Measurements from ENCODE around the gene KRT74.

Gene KRT74

DNA sequence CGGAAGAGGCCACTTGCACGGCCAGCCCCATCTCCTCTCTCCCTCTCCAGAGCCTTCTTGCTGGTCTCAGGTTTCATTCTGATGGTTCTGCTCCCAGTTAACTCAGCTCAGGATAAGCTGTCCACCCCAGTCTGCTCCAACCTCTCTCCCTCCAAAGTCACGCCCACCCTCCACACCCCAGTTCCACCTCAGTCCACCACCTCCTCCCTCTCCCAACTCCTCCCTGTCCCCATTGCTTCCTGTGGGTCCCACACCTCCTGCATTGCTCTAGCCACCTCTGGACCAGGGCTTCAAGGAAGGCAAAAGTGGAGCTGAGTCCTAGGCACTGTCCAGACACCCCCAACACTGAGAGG, 33.8 kb downstream of the KRT74 start:
- DNase-seq (ENCODE audit: low read depth in 2 of 2, low spot score in 1 of 2): no peak

DNA sequence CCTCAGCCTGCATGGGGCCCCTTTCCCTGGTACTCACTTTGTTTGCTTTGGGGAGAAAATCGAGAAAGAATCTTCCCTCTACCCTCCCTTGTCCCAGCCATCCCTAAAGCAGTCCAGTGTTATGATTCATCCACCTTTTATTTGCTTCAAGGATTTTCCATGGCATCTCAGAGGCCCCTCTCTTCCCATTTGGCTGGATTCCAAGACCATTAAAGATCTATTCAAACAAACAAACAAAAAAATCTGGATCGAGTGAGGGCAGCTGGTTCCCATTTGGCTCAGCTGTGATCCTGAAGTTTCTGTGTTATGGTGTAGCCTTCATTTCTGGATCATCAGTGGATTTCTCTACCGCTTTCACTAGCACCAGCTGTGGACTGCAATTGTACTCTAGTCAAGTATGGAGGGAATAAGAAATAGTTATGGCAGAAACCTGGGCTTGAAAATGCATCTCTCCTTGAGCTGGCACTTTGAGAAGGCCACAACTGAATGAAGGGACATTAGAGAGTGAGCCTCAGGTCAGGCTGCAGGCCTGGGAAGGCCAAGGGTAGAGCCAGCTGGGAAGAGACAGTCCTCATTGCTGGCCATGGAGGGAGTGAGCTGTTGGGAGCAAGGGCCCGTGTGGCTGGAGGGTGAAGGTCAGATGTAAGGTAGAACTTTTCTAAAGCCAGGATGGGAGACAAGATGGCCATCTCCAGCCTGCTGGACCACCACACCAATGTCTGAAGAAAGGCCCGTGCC, 34.4 kb downstream of the KRT74 start:
- no peak for DNase-seq (ENCODE audit: low read depth in 2 of 2, low spot score in 1 of 2)

DNA sequence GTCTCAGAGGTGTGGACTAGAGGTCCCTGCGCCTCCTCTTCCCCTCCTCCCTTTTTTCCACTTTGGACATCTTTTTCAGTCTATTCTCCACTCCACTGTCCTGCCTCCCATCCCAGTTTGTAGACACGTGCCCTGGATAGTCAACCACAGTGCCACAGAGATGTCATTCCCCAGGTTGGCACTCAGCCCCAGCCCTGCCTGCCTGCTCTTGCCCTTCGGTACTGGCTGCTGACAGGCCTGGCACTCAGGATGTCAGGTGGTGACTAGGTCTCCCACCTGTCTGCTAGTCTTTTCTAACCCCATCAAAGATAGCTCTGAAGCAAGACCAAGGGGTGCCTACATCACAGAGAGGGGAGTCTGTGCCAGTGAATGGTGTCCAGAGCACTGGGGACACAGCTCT, 36.5 kb downstream of the KRT74 start:
- DNase-seq (ENCODE audit: low read depth in 2 of 2, low spot score in 1 of 2): no peak

DNA sequence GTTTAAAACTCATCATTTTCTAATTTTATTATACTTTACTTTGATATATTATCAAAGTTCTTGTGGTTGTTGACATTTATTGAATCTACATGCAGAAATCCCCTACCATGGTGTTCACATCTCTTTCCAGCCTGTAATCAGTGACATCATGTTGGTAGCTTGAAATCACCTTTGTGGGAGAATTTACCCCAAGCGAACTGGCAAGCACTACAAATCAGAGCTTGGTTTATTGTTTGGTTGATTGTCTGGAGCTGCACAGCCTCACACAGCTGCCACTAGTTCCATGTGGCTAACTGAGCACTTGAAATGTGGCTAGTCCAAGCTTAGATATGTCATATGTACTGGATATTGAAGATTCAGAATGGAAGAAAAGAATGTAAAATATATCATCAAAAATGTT, 38.1 kb downstream of the KRT74 start:
- no peak for DNase-seq (ENCODE audit: low read depth in 2 of 2, low spot score in 1 of 2)

DNA sequence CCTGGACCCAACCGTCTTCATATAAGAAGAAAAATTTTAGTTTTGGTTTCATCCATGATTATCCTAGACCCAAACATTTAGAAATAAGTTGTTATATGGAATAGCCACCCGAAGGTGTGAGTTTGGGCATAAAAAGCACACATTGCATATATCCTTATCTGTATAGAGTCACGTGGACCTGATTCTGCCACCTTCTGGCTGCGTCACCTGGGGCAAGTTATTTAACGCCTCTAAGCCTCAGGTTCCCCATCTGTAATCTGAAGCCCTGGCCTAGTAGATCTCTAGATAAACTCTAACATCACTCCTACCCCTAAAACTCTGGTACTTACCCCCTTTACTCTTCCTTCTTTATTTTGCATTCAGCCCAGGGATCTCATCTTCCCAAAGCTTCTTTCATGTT, 39.2 kb downstream of the KRT74 start:
- DNase-seq (ENCODE audit: low read depth in 2 of 2, low spot score in 1 of 2): no peak

DNA sequence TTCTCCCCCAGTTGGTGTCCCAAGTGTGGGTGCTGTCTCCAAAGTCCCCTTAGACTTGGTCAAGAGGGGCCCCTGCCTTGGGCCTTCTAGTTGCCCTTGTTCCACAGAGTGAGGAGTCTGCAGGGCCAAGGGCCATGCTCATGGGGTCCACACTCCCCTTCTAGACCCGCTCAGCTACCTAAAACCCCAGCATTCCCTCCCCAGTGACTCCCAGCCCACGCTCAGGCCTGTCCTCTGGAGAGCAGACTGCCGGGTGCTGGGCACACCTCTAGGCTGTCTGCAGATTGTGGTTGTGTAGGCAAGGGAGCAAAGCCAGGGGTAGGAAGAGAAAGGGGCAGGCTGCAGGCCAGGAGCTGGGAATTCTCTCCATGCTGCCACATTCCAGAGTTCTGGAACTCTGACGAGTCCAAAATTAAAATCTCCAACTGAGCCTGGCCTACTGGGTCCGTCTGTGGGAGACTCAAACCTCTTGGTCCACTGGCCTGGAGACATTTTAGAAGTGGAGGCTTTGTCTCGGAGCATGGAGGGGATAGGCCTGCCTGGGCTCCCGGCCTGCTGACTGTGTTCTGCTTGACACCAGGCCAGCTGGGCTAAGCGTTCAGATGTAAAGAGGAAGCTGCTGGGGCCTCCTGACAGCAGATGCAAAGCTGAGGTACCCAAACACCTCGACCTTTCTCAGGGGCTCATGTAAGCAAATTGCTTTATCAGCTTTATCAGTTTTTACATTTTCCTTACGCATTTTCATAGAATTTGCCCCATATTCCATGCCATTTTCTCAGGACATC, 39.8 kb downstream of the KRT74 start:
- DNase-seq (ENCODE audit: low read depth in 2 of 2, low spot score in 1 of 2): no peak

DNA sequence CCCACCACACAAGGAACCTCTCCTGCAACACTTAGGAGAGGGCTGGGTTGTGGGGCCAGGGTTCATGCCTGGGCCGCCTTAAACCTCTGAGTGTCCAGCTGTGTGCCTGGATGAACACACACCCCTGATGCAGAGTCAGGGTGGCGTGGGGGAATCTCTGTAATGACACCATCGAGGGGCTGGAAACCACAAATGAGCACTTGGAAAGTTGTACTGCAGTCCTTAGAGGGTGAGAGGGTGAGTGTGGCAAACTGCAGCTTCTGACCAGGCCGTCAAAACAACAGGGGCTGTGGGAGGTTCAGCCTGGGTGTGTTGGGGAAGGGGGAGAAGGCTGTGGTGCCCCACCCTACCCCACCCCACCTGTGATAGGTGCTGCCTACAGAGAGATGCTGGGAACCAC, 41.0 kb downstream of the KRT74 start:
- no peak for DNase-seq (ENCODE audit: low read depth in 2 of 2, low spot score in 1 of 2)

DNA sequence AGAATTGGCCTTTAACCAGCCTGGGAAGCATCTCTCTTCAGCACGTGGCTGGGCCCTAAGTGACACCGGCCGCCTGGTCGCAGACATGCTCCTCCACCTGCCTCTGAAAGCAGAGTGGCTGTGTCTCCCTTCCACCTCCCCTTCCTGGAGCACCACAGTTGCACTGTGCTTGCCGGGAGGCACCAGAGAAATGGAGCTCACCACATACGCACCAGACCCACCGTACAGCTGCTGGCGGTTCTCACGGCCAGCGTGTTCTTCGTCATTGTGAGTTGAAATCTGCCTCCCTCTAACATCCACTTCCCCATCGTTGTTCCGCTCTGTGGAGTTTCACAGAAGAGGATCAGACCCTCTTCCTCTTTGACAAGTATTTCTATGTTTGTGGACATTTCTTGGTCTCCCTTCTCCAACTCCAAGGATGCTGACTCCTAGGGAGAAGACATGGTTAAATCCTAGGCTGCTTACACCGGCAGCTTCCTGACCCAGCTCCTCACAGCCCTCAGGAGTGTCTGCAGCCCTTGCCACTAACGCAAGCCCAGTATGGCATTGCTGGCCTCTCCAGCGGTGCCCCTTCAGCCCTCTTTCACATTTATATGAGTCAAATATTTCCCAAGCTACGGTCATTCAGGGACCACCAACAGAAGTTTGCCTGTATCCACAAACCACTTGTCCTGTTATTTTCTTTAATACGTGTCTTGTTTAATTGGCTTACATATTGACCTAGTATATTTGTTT, 41.9 kb downstream of the KRT74 start:
- DNase-seq (ENCODE audit: low read depth in 2 of 2, low spot score in 1 of 2): no peak

DNA sequence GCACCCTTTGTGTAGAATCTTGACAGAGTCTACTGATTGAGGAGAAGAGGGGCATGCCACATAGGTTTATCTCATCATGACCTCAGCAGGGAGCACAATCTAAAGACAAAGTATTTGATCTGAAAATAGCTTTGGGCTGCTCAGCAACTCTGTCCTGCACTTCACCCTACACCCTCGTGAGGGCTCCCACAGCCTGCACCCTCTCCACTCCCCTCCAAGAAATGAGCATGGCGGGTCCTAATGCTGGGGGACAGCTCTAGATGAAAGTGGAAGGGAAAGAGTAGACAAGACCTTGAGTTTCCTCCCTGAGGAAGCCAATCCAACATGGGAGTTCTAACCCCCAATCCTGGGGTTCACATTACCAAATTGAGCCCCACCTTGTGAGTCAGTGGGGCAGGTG, 42.7 kb downstream of the KRT74 start:
- DNase-seq (ENCODE audit: low read depth in 2 of 2, low spot score in 1 of 2): no peak

DNA sequence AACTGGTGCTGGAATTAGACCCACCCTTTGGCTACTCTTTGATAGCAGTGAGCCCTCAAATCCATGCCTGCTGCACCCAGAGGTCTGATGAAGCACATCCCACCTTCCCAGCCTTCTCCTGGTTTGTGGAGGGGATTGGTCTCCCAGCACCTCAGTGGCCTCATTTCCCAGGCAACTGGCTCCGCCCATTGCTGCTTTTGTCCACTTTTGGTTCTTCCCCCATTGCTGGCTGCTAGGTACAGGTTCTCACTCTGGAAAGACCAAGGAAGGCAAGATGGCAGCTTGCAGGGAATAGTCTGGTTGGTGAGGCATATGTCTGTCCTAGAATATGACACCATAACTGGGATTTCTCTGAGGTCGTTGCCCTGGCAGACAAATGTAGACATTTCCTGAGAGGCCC, 43.3 kb downstream of the KRT74 start:
- DNase-seq (ENCODE audit: low read depth in 2 of 2, low spot score in 1 of 2): no peak

DNA sequence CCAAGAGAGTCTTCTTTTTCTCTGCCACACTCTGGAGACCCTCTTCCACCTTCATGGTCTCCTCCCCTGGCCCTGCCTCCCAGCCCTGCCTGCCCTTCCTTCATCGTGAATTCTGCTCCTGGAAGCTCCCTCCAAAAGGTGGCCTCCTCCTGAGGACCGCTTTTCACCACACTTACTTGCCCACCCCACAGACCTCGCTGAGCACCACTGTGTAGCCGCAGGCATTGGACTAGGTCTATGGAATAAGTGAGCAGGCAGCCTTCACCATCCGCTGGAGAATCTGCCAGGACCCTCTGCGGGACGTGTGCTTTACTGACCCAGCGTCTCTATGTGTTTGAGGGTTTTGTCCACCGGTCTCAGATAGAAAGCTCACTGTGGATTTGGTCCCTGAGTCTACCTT, 43.8 kb downstream of the KRT74 start:
- DNase-seq (ENCODE audit: low read depth in 2 of 2, low spot score in 1 of 2): no peak

DNA sequence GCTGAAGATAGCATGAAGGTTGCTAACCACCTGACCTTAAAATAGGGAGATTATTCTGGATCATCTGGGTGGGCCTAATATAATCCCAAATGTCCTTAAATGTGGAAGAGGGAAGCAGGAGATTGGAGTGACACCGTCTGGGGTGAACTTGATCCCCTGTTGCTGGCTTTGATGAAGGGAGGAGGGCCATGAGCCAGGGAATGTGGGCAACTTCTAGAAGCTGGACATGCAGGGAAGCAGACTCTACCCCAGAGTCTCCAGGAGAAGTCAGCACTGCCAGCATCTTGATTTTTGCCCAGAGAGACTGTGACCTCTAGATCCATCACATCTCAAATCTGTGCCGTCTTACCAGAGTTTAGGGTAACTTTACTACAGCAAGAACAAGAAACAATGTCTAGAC, 44.2 kb downstream of the KRT74 start:
- no peak for DNase-seq (ENCODE audit: low read depth in 2 of 2, low spot score in 1 of 2)

DNA sequence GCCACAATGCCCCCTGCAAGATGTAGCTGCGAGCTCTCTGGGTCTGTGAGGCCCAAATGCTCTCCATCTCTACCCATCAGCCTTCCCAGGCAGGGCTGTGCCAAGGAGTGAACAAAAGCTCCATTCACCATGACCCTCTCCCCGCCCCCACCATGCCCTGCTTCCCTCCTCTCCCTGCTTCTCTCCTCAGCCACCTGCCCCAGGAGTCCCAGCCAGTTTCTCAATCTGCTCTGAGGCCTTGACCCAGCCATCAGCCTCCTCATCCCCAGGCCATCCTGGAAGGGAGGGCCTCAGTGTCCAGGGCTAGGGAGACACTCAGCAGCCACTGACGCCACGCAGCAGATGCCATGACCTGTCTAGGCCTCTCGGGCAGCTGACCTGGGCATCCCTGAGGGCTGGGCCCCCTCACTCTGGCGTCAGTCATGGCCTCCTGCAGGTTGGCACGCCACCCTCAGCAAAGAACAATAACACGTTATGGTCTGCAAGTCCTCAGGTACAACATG, 45.0 kb downstream of the KRT74 start:
- no peak for DNase-seq (ENCODE audit: low read depth in 2 of 2, low spot score in 1 of 2)

DNA sequence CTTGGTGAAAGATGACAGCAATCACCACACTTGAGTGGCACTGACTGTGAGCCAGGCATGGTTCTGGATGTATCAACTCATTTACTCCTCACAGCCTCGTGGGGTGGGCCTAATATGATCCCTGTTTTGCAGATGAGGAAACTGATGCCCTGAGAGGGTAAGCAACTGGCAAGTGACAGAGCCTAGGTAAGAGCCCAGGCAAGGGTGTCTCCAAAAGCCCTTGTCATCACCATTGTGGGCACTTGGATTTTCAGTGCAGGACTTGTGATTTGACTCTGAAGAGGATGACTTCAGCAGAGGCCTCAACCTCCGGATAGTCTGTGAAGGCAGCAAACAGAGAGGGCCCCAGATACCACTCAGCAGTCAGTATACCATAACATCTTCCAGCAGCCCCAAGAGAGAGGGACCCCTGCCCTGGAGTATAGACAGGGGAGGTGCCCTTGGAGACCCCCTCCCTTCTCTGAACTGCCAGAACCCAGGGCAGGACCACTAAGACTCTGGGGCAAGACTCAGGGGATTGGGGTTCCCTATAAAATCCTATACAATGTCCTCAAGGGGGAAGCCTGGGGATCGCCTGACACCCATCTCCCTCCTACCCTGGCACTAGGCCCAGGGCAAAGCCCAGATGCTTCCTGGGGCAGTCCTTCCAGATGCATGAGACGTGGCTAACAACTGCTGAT, 46.4 kb downstream of the KRT74 start:
- DNase-seq (ENCODE audit: low read depth in 2 of 2, low spot score in 1 of 2): no peak

DNA sequence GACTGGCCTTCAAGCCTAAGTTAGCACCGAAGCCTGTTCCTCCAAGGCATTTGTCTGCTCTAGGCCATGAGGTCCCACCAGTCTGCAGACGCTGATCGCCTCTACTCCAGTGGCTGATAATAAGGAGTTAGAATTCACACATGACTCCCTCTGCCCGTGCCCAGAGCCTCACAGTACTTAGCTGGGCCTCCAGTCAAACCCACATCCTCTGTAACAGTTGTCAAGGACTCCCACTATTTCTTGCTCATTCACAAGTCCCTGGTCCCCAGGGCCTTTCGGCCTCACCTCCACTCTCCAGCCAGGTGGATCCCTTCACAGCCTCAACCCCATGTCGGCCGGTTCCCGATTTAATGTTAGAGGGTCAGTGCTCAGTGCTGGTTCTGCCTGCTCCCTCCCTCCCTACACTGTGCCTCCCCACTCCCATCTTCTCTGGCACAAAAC, 47.1 kb downstream of the KRT74 start:
- no peak for DNase-seq (ENCODE audit: low read depth in 2 of 2, low spot score in 1 of 2)

DNA sequence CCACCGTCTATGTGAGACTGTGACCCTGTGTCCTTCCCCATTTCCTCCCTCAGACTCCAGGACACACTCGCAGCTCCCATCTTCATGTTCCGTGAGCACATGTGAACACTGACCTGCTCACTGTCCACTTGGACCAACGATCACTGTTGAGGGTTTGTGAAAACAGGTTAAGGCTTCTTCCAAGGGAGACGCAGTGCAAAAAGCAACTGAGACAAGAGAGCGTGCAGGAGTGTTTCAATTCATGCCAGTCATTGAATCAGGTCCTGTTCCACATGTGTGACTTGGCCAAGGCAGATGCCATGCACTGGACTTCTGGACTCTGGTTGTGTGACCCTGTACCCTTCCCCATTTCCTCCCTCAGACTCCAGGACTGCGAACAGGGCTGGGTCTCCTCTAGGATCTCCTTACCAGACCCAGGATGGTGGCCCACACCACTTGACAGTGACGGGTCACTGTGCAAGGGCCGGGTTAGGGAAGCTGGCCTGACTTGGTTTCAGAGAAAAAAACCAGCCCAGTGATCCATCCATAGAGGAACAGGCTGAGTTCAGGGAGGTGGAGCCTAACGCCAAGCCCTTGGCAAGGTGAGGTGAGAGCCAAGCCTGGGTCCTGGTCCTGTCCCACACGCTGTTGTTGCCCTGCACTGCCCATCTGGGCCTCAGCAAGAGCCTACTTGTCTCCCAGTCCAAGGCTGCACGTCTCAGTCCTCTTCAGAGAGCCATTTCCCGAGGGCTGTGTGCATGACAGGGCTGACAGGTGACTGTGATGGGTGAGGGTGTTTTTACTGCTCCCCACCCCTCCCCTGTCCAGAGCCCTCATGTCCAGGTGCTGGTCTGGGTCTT, 47.8 kb downstream of the KRT74 start:
- no peak for DNase-seq (ENCODE audit: low read depth in 2 of 2, low spot score in 1 of 2)

DNA sequence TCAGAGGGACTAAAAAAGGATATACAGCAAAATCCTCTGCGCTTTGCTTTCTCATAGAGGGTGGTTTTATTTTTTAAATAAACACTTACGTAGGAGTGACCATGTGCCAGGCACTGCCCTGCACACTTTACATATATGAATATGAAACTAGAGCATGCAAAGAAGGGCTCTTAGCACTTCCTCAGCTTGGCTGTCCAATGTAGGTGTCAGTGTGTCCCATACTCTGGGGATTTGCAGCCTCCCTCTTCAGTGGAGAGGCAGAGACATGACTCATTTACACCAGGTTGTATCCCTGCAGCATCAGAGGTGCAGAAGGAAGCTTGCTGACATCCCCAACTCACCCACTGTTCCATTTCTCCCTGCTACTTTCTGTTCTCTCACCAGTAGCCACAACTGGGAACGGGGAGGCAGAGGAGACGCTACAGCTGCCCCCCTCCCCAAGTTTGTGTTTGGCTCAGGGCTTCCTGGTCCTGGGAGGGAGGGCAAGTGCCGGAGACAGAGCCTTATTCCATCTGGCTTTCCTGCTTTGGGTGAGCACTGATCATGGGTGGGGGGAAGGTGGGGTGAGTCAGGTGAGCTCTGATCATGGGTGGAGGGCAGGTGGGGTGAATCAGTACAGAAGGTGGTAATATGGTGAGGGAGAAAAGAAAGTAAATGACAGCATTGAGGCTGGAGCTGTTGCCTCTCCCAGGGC, 48.6 kb downstream of the KRT74 start:
- no peak for DNase-seq (ENCODE audit: low read depth in 2 of 2, low spot score in 1 of 2)

DNA sequence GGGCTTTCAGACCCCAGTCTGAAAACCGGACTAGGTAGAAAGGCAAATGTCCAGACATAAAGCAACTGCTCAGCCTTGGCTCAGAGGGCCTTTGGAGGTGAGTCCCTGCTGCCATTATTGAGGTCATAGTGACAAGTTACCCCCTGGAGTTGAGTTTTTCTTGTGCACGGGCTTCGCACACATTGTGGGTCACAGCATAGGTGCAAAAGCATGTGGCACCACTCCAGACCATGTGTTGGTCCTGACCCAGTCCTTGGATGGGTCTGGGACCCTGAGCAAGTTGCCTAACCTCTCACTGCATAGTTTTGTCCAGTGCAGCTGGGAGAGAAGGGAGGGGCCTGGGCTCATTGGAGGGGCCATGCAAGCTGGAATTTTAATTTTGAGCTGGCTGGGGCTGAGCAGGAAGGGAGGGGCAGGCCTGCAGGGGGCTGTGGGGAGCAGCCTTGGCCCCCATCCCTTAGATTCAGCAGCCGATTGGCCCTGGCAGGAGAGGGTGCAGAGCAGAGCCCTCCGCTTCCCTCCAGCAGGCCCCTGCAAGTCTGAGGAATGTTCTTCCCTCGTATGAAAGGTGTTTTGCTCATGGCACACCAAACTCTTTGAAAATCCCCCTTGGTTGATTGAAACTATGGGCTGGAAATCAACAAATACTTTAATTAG, 49.3 kb downstream of the KRT74 start:
- no peak for DNase-seq (ENCODE audit: low read depth in 2 of 2, low spot score in 1 of 2)

DNA sequence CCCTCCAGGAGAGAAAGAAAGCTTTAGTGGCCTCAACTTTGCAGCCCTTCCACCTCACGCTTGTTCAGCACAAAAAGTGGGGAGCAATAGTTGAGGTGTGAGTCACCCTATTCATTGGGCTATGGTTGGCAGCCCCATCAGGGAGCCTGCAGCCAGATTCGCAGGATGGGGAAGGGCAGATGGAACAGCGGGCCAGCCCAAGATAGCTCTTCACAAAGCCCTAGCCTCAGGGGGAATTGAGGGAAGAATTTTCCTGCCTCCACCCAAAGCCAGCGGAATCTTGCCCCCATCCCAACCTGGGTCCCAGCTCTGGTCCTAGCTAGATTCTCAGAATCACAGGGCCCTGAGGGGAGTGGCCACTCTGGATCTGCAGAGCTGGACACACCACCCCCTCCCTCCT, 49.8 kb downstream of the KRT74 start:
- DNase-seq (ENCODE audit: low read depth in 2 of 2, low spot score in 1 of 2): no peak
